H1 (cell line): ENCODE results near the gene LRBA. TPM values are rescaled to one million over a fixed set of nuclear protein-coding genes. Genes with fewer than 3 reads are reported as not detected.

ENCODE experiments used
- CTCF ChIA-PET: fragments of 300-600 bp; sonication (Branson Sonifier 250); formaldehyde crosslinking; loops from one replicate; lab custom pipeline; 2021; ENCODE audit not compliant: partially characterized antibody; lab: Charles Lee
- POLR2A ChIA-PET: fragments of 300-600 bp; sonication (Branson Sonifier 250); formaldehyde crosslinking; loops from one replicate; lab custom pipeline; 2021; ENCODE audit warnings: inconsistent platforms; ENCODE audit not compliant: partially characterized antibody; lab: Charles Lee
- DNase-seq, 2 experiments: peaks; one replicate each; pipeline versions ENCODE4 v3.0.0 to v3.0.0-alpha.2; 2010 to 2022; ENCODE audit warnings: low spot score in 2 of 2, low read depth in 1 of 2, mixed read lengths in 1 of 2
- FAIRE-seq: peaks from 2 replicates; lab custom pipeline; 2011; peaks lifted over from hg19 to GRCh38; lab: Jason Lieb, UNC
- H2AFZ ChIP-seq: 2 replicates; pipeline ENCODE4 v1.8.1; 2012; ENCODE audit warnings: low read length, inconsistent platforms
- H2AK5ac ChIP-seq: 2 replicates; pipeline ENCODE4 v1.6.1; 2013; ENCODE audit warnings: low read depth, low read length
- H2BK120ac ChIP-seq: replicated peaks from 2 replicates; pipeline ENCODE3; 2013; ENCODE audit warnings: low read depth, low read length, inconsistent platforms
- H2BK12ac ChIP-seq: 2 replicates; pipeline ENCODE4 v1.6.1; 2013; ENCODE audit warnings: low read depth, low read length
- H2BK15ac ChIP-seq: 2 replicates; pipeline ENCODE4 v1.6.1; 2013; ENCODE audit warnings: low read length
- H2BK20ac ChIP-seq: 2 replicates; pipeline ENCODE4 v1.6.1; 2013; ENCODE audit warnings: low read length
- H2BK5ac ChIP-seq: 2 replicates; pipeline ENCODE4 v1.6.1; 2013; ENCODE audit warnings: low read depth, low read length
- H3K14ac ChIP-seq: 2 replicates; pipeline ENCODE4 v1.6.1; 2013; ENCODE audit warnings: inconsistent platforms; ENCODE audit not compliant: insufficient read length
- H3K18ac ChIP-seq: 2 replicates; pipeline ENCODE4 v1.6.1; 2013; ENCODE audit warnings: low read length; ENCODE audit errors: extremely low read depth
- H3K23ac ChIP-seq: 2 replicates; pipeline ENCODE4 v1.6.1; 2013; ENCODE audit warnings: inconsistent platforms; ENCODE audit not compliant: insufficient read length
- H3K23me2 ChIP-seq: 2 replicates; pipeline ENCODE4 v1.6.1; 2013; ENCODE audit warnings: low read depth, low read length
- H3K27ac ChIP-seq: 2 replicates; pipeline ENCODE4 v1.6.1; 2011; ENCODE audit warnings: low read depth, low read length, inconsistent platforms
- H3K27me3 ChIP-seq, 4 experiments: replicated peaks in 1 of 4; 1 replicate in 1 of 4; 2 replicates in 3 of 4; pipeline versions ENCODE4 v1.6.1 to v1.8.1; 2011 to 2013; ENCODE audit warnings: low read length in 3 of 4, mild to moderate bottlenecking in 3 of 4, inconsistent platforms in 2 of 4, mixed read lengths in 2 of 4, moderate library complexity in 1 of 4; ENCODE audit not compliant: control insufficient read depth in 3 of 4, insufficient read depth in 3 of 4; ENCODE audit errors: extremely low read depth in 1 of 4
- H3K36me3 ChIP-seq, 4 experiments: 2 replicates each; pipeline versions ENCODE4 v1.6.1 to v1.8.1; 2011 to 2013; ENCODE audit warnings: mild to moderate bottlenecking in 4 of 4, low read length in 3 of 4, moderate library complexity in 2 of 4, control low read depth in 1 of 4, inconsistent platforms in 1 of 4; ENCODE audit not compliant: insufficient read depth in 4 of 4, control insufficient read depth in 2 of 4
- H3K4ac ChIP-seq: replicated peaks from 2 replicates; pipeline ENCODE3; 2013; ENCODE audit warnings: low read length, low read depth, mixed read lengths, inconsistent platforms; ENCODE audit not compliant: insufficient read length
- H3K4me1 ChIP-seq, 4 experiments: replicated peaks in 1 of 4; 1 replicate in 1 of 4; 2 replicates in 3 of 4; pipeline versions ENCODE4 v1.6.1 to v1.8.1; 2011 to 2013; ENCODE audit warnings: low read length in 3 of 4, inconsistent platforms in 2 of 4, mixed read lengths in 1 of 4; ENCODE audit not compliant: insufficient read depth in 4 of 4, control insufficient read depth in 3 of 4
- H3K4me2 ChIP-seq, 2 experiments: 2 replicates each; pipeline versions ENCODE4 v1.6.1 to v1.8.1; 2011 to 2013; ENCODE audit warnings: low read depth in 2 of 2, low read length in 2 of 2, control low read depth in 1 of 2, inconsistent platforms in 1 of 2, mild to moderate bottlenecking in 1 of 2; ENCODE audit not compliant: insufficient read depth in 1 of 2
- H3K4me3 ChIP-seq, 4 experiments: fragments of 200-600, 300-600 bp in 1 of 4; sonication (generic), shearing (Covaris generic), sonication (Bioruptor Twin) in 1 of 4; 2 replicates each; pipeline versions ENCODE4 v1.5.1 to v1.8.1; 2011 to 2016; ENCODE audit warnings: low read length in 4 of 4, low read depth in 3 of 4, control low read depth in 2 of 4, inconsistent platforms in 2 of 4, mild to moderate bottlenecking in 2 of 4, mixed read lengths in 1 of 4, moderate library complexity in 1 of 4; ENCODE audit not compliant: insufficient read depth in 2 of 4; ENCODE audit errors: extremely low read depth in 1 of 4
- H3K56ac ChIP-seq: replicated peaks from 2 replicates; pipeline ENCODE3; 2013; ENCODE audit warnings: low read depth, mild to moderate bottlenecking, mixed read lengths, low read length, inconsistent platforms; ENCODE audit not compliant: insufficient read length
- H3K79me1 ChIP-seq: 2 replicates; pipeline ENCODE4 v1.6.1; 2013; ENCODE audit warnings: low read depth, low read length, control low read depth
- H3K79me2 ChIP-seq, 2 experiments: 2 replicates each; pipeline versions ENCODE4 v1.6.1 to v1.8.1; 2012 to 2013; ENCODE audit warnings: low read length in 2 of 2, mild to moderate bottlenecking in 2 of 2, inconsistent platforms in 1 of 2; ENCODE audit not compliant: insufficient read depth in 2 of 2, control insufficient read depth in 1 of 2
- H3K9ac ChIP-seq, 4 experiments: replicated peaks in 1 of 4; 1 replicate in 1 of 4; 2 replicates in 3 of 4; pipeline versions ENCODE4 v1.6.1 to v1.8.1; 2011 to 2013; ENCODE audit warnings: low read depth in 3 of 4, low read length in 3 of 4, control low read depth in 2 of 4, mild to moderate bottlenecking in 2 of 4, moderate library complexity in 2 of 4, inconsistent platforms in 1 of 4; ENCODE audit errors: extremely low read depth in 1 of 4
- H3K9me3 ChIP-seq, 2 experiments: 2 replicates each; pipeline versions ENCODE4 v1.6.1 to v1.8.1; 2012 to 2013; ENCODE audit warnings: mild to moderate bottlenecking in 2 of 2, moderate library complexity in 2 of 2, control low read depth in 1 of 2, inconsistent platforms in 1 of 2, low read depth in 1 of 2, low read length in 1 of 2, mixed read lengths in 1 of 2; ENCODE audit not compliant: insufficient read depth in 2 of 2
- H4K20me1 ChIP-seq, 2 experiments: replicated peaks in 1 of 2; 2 replicates each; pipeline versions ENCODE3 to v1.8.1; 2011 to 2013; ENCODE audit warnings: inconsistent platforms in 2 of 2, low read length in 2 of 2, mild to moderate bottlenecking in 1 of 2; ENCODE audit not compliant: insufficient read depth in 2 of 2, control insufficient read depth in 1 of 2
- H4K5ac ChIP-seq: 2 replicates; pipeline ENCODE4 v1.6.1; 2013; ENCODE audit warnings: low read length, low read depth, mixed read lengths, inconsistent platforms; ENCODE audit not compliant: insufficient read length
- H4K8ac ChIP-seq: 2 replicates; pipeline ENCODE4 v1.8.0; 2013; ENCODE audit warnings: mild to moderate bottlenecking, moderate library complexity, low read length, inconsistent platforms; ENCODE audit not compliant: insufficient read depth; ENCODE audit errors: extremely low read depth
- H4K91ac ChIP-seq: replicated peaks from 2 replicates; pipeline ENCODE3; 2013; ENCODE audit warnings: low read length, mixed read lengths, inconsistent platforms; ENCODE audit not compliant: insufficient read length
- ATF2 ChIP-seq: IDR thresholded peaks from 2 replicates; pipeline ENCODE4 v1.6.1; 2012; ENCODE audit warnings: low read length, inconsistent platforms
- CEBPB ChIP-seq: IDR thresholded peaks from 2 replicates; pipeline ENCODE4 v1.6.1; 2012; ENCODE audit warnings: low read depth, low read length
- FOSL1 ChIP-seq: IDR thresholded peaks from 2 replicates; pipeline ENCODE4 v1.6.1; 2011; ENCODE audit warnings: mild to moderate bottlenecking, low read depth, low read length, moderate library complexity; ENCODE audit not compliant: insufficient read depth
- RAD21 ChIP-seq, 2 experiments: IDR thresholded peaks in 1 of 2; conservative IDR thresholded peaks in 1 of 2; 2 replicates each; pipeline ENCODE4 v1.6.1; 2011; ENCODE audit warnings: low read depth in 2 of 2, low read length in 2 of 2, improper control_type of control experiment in 1 of 2, inconsistent platforms in 1 of 2, mild to moderate bottlenecking in 1 of 2, moderate library complexity in 1 of 2
- RNF2 ChIP-seq: fragments of 200-900, 300-1000 bp; sonication (generic); IDR thresholded peaks from 2 replicates; pipeline ENCODE4 v1.7.1; 2016; ENCODE audit warnings: borderline replicate concordance, low read depth, mild to moderate bottlenecking, antibody characterized with exemption, low read length; ENCODE audit not compliant: poor library complexity, severe bottlenecking; ENCODE audit errors: missing control alignments
- SIRT6 ChIP-seq: IDR thresholded peaks from one replicate; pipeline ENCODE4 v1.7.1; 2012; ENCODE audit warnings: low read length, inconsistent platforms
- SUZ12 ChIP-seq: fragments of 200-600 bp; sonication (generic); IDR thresholded peaks from 2 replicates; pipeline ENCODE4 v1.6.1; 2012; ENCODE audit warnings: mild to moderate bottlenecking, inconsistent platforms, low read length, moderate library complexity, mixed read lengths
- TAF1 ChIP-seq: IDR thresholded peaks from 2 replicates; pipeline ENCODE4 v1.6.1; 2011; ENCODE audit warnings: mild to moderate bottlenecking, low read depth, low read length
- ZNF274 ChIP-seq: IDR thresholded peaks from 2 replicates; pipeline ENCODE4 v1.7.0; 2012; ENCODE audit warnings: low read length, borderline replicate concordance; ENCODE audit errors: extremely low read depth
- WGBS, 2 experiments: shearing (Covaris generic) in 1 of 2; methylation state at CpG; one replicate each; pipeline versions ENCODE4 v1.1.6 to v1.1.7; 2013 to 2015; ENCODE audit warnings: low lambda C conversion rate in 2 of 2, mixed read lengths in 2 of 2, inconsistent platforms in 1 of 2, low coverage in 1 of 2, missing lambda C conversion rate in 1 of 2; ENCODE audit not compliant: insufficient replicate concordance in 2 of 2, insufficient coverage in 1 of 2, insufficient read length in 1 of 2; ENCODE audit errors: extremely low coverage in 1 of 2, missing lambda C conversion rate in 1 of 2; 5-methylcytosine and 5-hydroxymethylcytosine counted together
- polyA plus RNA-seq, 7 experiments: library from polyadenylated mRNA; depleted of rRNA in 3 of 7; stranded (reverse) in 5 of 7; unstranded in 2 of 7; fragments of >200 nt in 5 of 7; fragments of 200-250 nt in 2 of 7; gene quantifications; 1 replicate in 5 of 7; 2 replicates in 1 of 7; 4 replicates in 1 of 7; pipeline versions ENCODE4 v1.2.1 to v1.2.3, GENCODE V29; 2011 to 2013; ENCODE audit warnings: missing spikeins in 2 of 7, mixed read lengths in 2 of 7
- total RNA-seq: library from RNA; stranded (reverse); fragmentation: NEBNext Ultra II Directional; extraction: Animal tissue kit (Norgen Biotek cat#: 25700); gene quantifications from 2 replicates; pipeline ENCODE4 v1.2.1, GENCODE V29; 2021
- TF ChIP-seq, protein P1 (sequence below), 3 experiments: IDR thresholded peaks; 1 replicate in 2 of 3; 2 replicates in 1 of 3; pipeline versions ENCODE4 v1.5.1 to v1.6.1; 2011; ENCODE audit warnings: low read length in 3 of 3, mild to moderate bottlenecking in 3 of 3, inconsistent platforms in 2 of 3, low read depth in 1 of 3, moderate library complexity in 1 of 3; ENCODE audit not compliant: insufficient read depth in 1 of 3; ENCODE audit errors: control extremely low read depth in 1 of 3

The LRBA gene
- total and polyA plus RNA-seq, 2 of the 8 experiments (the other 6 are each of a cell fraction or from before 2014, with no cell fraction given) = 54.6 to 83.2 TPM

DNA sequence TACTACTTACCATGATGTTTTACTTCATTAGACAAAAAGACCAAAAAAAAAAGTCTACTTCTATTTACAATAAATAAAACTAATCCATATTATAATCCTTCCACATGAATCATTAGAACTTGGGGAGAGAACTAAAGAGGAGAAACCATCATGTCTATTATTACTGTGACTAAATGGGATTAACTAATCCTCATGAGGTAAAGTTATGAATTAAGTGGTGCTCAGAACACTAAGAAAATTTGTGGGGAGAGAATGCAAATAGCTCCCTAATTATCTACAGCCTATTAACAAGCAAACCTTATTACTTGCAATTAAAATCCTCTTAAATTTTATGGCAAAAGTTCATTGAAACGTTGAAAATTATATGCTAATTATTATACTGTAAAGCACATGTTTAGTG, 364.3 kb downstream of the LRBA start:
- Histone ChIP-seq H3K4ac (no peak overlapping the region), H4K5ac (no peak overlapping the region), H3K23ac (no peak overlapping the region), H3K9me3 (no peaks in the 10 kb centered on the region), H3K79me2 (no peaks in the 10 kb centered on the region), H2AFZ (no peak overlapping the region), H3K18ac (no peak overlapping the region), H3K14ac (no peak overlapping the region), H3K23me2 (no peaks in the 10 kb centered on the region), H2AK5ac (no peak overlapping the region), H4K20me1 (no peaks in the 10 kb centered on the region), H3K27me3 (no peaks in the 10 kb centered on the region), H2BK120ac (no peak overlapping the region), H2BK20ac (no peak overlapping the region), H2BK15ac (no peak overlapping the region), H2BK5ac (no peak overlapping the region), H3K27ac (no peak overlapping the region), H3K9ac (no peak overlapping the region), H2BK12ac (no peak overlapping the region), H3K4me1 (no peaks in the 10 kb centered on the region), H4K8ac (no peak overlapping the region), H3K4me2 (no peak overlapping the region), H4K91ac (no peak overlapping the region), H3K79me1 (no peaks in the 10 kb centered on the region), H3K56ac (no peak overlapping the region), H3K36me3 (no peaks in the 10 kb centered on the region), H3K4me3 (no peak overlapping the region)
- ChIA-PET POLR2A (no interaction called here), CTCF (no interaction called here)
- FAIRE-seq (no peak), DNase-seq (no peak)
- WGBS, 2 experiments = 82% methylated on average over 1 of the region's 1 CpG; no CpG with 5 or more reads in 1 of the 2 experiments
- TF ChIP-seq RAD21 (IDR thresholded peaks at IDR 0.05 in 1 of 2, conservative IDR thresholded peaks at IDR 0.05 in 1 of 2; ENCODE audit: low read depth in 2 of 2, low read length in 2 of 2) (no peak), ZNF274 (no peak), SUZ12 (no peak), CEBPB (no peak), FOSL1 (no peak), TAF1 (no peak), ATF2 (no peak), SIRT6 (no peak), RNF2 (no peak)
- TF ChIP-seq, protein P1, sequence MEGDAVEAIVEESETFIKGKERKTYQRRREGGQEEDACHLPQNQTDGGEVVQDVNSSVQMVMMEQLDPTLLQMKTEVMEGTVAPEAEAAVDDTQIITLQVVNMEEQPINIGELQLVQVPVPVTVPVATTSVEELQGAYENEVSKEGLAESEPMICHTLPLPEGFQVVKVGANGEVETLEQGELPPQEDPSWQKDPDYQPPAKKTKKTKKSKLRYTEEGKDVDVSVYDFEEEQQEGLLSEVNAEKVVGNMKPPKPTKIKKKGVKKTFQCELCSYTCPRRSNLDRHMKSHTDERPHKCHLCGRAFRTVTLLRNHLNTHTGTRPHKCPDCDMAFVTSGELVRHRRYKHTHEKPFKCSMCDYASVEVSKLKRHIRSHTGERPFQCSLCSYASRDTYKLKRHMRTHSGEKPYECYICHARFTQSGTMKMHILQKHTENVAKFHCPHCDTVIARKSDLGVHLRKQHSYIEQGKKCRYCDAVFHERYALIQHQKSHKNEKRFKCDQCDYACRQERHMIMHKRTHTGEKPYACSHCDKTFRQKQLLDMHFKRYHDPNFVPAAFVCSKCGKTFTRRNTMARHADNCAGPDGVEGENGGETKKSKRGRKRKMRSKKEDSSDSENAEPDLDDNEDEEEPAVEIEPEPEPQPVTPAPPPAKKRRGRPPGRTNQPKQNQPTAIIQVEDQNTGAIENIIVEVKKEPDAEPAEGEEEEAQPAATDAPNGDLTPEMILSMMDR (IDR thresholded peaks at IDR 0.05; ENCODE audit: control extremely low read depth in 1 of 3, insufficient read depth in 1 of 3, low read depth in 1 of 3, low read length in 3 of 3) = no peak
